ENCODE data around the gene ABCA7.

DNA sequence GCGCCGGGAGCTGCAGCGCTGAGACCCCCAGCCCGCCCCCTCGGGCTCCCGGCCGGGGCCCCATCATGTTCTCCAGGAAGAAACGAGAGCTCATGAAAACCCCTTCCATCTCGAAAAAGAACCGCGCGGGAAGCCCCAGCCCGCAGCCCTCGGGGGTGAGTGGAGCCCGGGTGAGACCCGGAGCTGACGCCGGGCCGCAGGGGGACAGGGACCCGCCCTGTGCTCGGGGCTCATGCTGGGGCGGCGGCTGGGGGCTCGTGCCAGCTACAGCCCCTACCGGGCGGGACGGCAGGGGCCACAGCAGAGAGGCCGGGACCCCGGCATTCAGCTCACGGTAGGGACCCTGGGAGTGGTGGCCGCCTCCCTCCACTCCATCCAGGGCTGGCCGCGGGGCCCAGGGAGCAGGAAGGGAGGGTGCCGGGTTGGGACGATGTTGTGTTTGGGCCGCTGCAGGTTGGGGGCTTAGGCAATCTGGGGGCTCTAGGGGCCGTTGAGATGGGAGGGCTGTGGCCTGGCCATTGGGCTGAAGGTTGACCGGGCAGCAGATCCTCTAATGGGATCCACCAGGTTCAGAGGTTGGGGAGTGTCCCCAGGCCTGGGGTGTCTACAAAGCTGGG is 27.5 kb downstream of the ABCA7 start:
- no peak for TF ChIP-seq ATF1 (CRISPR knock-in tag; IDR thresholded peaks at IDR 0.05)
- TF ChIP-seq, protein P1, sequence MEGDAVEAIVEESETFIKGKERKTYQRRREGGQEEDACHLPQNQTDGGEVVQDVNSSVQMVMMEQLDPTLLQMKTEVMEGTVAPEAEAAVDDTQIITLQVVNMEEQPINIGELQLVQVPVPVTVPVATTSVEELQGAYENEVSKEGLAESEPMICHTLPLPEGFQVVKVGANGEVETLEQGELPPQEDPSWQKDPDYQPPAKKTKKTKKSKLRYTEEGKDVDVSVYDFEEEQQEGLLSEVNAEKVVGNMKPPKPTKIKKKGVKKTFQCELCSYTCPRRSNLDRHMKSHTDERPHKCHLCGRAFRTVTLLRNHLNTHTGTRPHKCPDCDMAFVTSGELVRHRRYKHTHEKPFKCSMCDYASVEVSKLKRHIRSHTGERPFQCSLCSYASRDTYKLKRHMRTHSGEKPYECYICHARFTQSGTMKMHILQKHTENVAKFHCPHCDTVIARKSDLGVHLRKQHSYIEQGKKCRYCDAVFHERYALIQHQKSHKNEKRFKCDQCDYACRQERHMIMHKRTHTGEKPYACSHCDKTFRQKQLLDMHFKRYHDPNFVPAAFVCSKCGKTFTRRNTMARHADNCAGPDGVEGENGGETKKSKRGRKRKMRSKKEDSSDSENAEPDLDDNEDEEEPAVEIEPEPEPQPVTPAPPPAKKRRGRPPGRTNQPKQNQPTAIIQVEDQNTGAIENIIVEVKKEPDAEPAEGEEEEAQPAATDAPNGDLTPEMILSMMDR (IDR thresholded peaks at IDR 0.05), result no peak
